HuH-7.5 (cell line): ENCODE results near the gene SP5.
A peak's percentile ranks its signal among the peaks of the same experiment; 100 is the strongest.
"Not testable (repeated sequence)": the region's sequence is repeated elsewhere in the genome, so short reads cannot be mapped to it uniquely, and the experiment has no call there.

Experiments
- DNase-seq: peaks from one replicate; pipeline ENCODE4 v3.0.0; 2011; ENCODE audit warnings: low spot score

The SP5 gene

DNA sequence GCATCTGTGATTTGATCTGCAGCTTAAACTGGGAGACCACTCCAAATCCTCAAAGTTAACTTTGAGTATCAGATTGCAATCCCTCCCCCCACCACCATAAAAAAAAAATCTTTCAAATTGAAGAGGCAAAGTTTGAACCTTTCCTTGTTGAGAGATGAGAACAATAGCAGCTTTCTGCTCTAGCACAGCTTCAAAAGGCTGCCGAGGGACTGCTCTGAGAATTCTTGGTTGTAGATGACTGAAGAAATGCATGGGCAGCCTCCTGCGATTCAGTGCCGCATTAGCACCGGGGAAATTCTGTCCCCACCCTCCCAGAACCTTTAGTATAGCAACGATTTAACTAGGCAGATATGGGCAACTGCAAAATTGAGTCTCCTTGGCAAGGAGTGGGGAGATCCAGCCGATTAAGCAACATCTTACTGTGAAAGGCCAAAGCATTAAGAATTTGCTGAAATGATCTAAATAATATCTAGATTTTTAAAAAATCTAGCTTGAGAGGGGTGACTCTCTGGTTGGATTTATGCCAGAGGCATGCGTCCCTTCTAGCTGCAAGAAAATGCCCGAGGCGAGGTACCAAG, 3.9 kb upstream of the SP5 start:
- no peak for DNase-seq

DNA sequence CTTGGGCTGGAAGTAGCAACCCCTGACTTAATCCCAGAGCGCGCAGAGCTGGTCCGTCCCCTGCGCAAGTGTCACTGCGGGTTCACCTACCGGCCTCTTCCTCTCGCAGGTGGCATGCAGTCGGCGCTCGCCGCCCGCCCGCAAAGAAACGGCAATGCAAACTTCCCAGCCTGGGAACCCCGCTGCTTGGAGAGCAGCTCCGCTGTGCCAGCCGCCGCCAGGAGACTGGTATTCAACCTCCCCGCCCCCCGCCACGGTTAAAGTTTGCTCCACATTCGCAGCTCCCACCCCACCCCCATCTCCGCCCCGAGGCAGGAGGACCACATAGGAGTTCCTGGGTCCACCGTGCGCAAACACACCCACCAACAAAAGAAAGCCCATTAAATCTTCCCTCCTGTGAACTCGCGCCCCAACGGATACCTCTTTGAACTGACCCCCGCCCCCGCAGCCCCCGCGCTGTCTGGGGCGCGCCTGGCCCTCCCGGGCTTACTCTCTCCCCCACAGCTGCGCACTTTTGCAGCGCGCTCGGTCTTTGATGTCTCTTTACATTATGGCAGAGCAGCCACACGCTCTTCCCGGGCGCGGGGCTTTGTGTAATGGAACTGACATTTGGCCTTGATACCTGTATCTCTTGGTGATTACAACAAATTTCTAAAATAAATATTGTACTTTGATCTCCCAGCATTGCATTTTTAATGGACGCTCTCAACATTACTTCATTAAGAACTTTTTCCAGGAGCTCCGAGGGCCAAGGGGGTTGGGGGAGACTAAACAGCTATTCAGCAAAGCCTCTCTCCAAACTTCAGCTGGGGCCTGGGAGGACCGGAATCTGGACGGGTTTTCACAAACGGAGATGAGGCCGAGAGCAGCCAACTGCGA, 3.1 kb upstream of the SP5 start:
- DNase-seq = peak; percentile 49

DNA sequence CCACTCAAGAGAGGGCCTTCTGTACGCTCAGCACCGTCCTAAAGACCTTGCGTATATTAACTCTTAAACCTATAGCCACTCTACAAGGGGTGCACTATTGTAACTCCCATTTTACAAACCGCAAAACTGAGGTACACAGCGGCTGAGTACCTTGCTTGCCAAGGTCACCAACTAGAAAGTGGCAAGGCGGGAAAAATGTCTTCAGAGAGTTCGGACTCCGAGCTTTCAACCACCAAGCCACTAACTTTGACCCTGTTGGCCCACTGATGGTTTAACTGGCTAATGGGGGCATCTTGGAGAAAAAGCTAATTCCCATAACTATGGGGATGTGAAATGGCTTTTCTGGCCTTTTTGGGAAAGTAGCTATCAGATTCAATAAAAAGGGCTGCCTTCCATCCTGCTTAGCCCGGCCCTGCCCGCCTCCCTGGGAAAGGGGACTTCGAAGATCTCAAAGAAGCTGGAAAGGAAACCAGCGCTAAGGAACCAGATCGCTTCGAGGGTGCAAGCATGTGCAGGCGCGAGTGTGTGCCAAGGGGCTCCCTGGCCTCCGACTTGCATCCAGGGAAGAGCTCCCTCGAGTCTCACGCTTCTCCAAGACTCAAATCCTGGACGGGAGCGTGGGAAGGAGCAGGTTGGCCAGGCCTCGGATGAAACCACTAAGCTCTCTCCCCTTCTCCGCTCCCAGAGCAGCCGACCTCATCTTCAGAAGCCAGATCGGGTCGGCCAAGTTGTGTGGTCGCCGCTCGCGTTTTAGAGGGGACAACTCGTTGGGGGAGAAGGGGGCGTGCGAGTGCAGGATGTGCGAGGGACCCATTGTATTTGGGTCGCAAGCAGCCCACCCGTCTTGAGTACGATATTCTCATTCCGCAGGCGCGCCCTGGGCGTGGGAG, 2.2 kb upstream of the SP5 start:
- no peak for DNase-seq

DNA sequence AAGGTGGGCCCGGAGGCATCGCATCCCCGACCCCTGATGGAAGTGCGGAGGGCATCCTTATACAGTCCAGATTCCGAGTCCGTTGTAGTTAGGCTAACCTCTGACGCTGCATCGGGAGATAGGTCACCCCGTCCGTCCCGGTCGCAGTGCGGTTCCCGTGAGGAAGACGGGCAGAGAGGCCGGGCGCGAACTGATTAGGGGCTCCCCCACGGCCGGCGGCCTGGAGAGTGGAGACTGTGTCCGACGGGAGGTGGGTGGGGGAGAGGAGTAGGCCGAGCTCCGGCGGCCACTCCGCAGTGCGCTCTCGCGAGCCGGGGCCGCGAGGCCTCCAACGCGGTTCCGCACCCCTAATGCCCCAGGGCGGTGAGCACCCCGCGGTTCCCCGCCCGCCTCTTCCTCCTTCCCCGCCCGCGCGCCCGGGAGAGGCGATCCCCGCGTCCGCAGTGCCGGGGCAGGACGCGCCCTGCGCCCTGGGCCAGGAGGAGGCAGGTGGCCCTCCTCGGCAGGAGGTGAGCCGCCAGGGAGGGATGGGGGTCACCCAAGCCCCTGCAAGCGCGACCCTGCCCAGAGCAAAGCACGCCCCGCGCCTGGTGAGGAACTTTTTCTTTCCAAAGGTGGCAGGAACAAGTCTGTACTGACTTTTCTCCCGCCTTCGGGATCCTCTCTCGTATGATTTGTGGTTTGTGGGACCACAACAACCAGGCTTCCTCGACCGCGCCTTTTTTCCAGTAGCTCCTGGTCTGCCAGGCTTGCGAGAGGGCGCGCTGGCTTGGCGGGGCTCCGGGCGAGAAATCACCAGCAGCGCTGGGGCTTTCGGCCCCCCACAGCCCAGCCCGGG, 1.4 kb upstream of the SP5 start:
- DNase-seq = peak; percentile 57

DNA sequence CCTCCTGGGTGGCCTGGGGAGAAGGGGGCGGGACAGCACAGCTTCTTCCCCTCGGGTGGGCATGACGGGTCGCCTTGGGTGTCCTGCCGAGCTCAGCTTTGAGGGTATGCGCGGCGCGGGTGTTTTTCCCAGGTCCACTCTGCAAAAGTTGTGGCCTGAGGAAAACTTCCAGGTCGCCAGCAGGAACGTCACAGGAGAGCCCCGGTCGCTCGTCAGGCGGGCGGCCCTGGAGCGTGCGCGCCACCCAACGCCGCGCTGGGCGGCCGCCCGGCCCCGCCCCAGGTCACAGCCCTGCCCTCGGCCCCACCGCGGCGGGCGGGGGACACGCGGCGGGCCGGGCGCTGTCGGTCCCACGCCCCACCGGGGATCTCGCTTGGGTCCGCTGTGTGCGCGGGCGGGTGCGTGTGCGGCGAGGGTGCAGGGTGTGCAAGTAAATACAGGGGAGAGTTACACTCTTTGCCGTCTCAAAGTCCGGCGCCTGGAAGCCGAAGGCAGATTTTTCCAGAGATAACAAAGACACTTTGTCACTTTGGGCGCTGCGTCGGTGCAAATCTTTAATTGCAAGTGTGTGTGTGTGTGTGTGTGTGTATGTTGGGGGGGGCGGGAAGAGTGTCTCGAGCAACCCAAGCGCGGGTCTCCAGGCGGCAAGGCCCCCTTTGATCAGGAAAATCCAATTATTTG, 616 bp upstream of the SP5 start:
- DNase-seq = peak; percentile 97

DNA sequence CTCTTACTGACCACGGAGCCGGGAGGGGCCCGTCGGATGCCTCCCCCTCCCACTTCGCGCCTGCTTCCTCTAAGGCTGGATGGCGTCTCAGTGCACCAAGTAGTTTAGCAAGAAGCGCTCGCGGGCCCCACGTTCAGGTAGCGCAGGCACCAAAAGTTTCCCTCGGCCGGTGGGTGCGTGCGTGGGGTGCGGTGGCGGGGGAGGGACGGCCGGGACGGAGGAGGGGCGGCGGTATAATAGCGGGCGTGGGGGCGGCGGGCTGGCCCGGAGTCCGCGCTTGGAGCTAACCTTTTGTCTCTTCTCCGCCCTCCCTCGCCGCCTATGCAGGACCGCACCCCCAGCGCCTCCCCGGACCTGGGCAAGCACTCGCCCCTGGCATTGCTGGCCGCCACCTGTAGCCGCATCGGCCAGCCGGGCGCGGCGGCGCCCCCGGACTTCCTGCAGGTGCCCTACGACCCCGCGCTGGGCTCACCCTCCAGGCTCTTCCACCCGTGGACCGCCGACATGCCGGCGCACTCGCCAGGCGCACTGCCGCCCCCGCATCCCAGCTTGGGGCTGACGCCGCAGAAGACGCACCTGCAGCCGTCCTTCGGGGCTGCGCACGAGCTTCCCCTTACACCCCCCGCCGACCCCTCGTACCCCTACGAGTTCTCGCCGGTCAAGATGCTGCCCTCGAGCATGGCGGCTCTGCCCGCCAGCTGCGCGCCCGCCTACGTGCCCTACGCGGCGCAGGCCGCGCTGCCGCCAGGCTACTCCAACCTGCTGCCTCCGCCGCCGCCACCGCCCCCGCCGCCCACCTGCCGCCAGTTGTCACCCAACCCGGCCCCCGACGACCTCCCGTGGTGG, 1.0 kb downstream of the SP5 start:
- no peak for DNase-seq

DNA sequence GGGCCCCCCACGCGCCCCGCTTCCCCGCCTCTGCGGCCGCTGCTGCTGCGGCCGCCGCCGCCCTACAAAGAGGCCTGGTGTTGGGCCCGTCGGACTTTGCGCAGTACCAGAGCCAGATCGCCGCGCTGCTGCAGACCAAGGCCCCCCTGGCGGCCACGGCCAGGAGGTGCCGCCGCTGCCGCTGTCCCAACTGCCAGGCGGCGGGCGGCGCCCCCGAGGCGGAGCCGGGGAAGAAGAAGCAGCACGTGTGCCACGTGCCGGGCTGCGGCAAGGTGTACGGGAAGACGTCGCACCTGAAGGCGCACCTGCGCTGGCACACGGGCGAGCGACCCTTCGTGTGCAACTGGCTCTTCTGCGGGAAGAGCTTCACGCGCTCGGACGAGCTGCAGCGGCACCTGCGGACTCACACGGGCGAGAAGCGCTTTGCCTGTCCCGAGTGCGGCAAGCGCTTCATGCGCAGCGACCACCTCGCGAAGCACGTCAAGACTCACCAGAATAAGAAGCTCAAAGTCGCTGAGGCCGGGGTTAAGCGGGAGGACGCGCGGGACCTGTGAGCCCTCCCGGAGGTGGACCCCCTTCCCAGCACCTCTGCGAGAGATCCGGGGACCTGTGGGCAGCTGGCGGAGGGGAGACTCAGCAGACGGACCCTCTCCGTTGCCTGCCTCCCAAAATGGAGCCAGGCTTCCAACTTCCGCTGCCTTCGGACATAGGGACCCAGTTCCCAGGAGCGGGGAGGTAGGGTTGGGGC, 1.9 kb downstream of the SP5 start:
- DNase-seq = no peak

DNA sequence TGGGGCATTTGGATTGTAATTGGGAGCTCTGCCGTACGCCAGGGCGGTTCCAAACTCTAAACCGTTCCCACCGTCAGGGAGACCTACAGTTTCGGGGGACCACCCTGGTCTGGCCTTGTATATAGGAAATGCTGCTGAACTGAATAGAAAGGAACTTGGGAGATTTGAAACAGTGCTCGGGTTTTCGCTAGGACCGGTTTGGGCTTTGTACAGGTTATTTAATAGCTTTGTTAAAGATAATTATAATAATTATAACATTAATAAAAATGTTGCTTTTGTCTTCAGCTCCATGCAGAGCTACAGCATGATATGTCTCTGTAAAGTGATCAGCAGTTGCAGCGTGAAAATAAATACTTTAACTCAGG, 2.4 kb downstream of the SP5 start:
- no peak for DNase-seq

DNA sequence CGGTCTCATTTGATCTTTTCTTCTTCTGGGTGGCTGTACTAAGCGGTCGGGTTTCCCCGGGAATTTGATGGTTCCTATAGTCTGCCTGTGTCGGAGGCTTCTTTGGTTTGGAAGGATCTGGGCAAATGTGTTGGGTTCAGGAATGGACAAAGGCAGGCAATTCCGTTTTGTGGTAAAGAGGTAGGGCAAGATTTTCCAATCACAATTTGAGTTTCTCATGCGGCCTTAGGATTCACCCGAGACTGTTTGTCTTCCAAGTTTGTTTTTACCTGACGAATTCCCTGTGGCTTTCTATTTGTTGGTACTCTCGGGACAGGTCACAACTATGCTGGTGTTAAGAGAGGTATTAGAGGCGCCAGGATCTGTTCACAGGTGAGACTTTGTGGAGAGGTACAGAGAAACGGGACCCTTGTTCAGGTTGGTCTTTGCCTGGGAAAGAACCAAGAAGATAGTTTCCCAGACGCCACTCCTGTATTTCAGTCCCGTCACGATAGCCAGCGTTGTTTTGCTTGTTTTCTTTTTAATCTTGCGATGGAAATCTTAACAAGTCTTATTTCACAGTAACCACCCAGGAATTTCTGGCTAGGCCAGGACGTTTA, 3.0 kb downstream of the SP5 start:
- DNase-seq = no peak

DNA sequence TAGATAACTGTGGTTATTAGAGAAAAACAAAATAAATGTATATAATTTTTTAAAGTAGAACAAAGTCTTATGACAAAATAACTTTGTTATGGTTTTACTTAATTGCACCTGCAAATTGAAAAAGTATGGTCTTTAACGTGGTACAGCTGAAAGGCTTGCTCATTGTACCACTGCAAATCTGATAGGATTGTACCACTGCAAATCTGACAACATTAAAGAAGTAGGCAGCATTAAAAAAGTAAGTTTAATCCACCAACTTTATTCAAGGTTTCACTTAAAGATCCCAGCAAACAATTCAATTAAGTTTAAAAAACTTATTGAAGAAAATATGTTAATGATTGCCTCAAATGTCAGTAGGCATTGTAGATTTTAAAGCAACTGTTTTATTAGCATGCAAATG, 4.7 kb downstream of the SP5 start:
- DNase-seq = no peak

DNA sequence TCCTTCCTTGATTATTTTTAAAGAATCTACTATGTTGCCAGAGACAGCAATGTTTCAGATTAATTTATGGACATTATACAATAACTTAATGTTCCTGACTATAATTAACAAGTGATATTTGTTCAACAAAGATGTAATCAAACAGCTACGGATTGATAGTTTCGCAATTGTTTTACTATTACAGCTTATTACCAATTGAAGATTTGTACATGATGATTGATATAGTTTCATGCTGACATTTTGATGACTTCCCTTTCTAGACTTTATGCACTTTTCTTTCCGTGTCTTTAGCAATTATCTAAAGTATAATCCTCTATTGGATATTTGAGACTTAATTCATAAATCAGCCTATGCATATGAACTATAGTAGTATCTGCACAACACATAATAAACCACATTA, 6.5 kb downstream of the SP5 start:
- no peak for DNase-seq

DNA sequence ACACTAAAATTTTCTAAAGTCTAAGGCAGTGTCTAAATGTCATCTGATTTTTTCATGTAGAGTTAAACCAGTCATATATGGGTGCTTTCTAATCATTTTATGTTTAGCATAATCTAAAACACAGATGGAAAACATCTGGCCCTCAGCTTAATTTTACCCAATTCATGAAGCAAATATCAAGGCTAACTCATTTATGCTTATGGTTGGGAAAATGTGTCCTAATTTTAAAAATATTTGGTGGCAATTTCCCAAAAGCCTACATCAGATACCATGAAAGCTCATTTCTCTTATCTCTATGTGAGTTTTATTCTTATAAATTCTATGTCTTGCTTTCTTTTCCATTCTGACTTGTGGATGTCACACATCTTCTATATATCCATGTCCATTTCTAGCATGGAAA, 7.2 kb downstream of the SP5 start:
- DNase-seq = no peak

DNA sequence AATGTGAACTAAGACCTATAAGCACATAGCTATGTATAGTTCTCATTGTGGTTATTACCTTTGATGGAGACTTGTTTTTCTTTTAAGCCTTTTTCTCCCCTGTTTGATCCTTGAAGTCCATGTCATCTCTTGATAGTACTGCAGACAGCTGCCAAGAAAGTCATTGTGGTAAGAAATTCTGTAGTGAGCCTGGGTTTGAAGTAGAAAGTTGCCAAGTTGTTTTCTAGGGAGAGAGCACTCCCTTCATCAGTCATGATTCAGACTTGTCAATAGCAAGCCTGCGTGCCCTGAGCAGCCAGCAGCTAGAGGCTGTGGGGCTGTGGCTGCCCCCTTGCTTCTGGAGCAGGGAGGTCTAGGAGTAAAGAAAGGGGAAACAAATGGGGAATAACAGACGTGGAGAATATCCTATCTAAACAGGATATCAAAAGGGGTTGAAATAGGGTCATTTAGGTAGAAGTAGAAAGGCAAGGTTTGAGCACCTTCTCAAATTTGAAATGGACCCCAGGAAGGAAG, 8.4 kb downstream of the SP5 start:
- no peak for DNase-seq

DNA sequence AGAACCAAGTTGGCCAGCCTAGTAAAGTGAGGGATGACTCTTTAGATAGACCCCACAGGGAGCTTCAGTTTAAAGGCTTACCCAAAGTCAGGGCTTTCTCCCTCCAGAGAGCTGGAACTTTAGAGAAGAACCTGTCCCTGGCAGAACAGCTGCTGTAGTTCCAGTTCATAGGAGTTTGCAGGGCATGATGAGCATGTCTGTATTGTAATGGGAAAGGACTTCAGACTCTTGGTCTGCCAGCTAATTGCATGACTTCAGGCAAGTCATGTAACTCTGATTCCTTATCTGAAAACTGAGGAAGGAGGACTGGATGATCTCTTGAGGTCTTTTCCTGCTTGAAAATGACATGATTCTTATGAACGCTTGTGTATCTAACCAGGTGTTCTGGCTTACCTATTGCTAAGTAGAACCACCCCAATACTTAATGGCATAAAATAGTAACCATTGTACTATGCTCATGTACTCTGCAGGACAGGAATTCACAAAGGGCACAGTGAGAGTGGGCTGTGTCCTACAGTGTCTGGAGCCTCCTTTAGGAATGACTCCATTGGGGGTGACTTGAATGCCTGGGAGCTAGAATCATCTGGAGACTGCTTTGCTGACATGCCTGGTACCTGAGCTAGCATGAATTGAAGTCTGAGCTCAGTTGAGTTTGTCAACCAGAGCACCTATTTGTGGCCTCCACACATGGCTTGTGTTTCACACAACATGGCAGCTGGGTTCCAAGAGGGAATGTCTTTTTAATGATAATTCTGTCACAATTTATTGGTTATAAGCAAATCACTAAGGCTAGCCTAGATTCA, 18.9 kb downstream of the SP5 start:
- DNase-seq = no peak

DNA sequence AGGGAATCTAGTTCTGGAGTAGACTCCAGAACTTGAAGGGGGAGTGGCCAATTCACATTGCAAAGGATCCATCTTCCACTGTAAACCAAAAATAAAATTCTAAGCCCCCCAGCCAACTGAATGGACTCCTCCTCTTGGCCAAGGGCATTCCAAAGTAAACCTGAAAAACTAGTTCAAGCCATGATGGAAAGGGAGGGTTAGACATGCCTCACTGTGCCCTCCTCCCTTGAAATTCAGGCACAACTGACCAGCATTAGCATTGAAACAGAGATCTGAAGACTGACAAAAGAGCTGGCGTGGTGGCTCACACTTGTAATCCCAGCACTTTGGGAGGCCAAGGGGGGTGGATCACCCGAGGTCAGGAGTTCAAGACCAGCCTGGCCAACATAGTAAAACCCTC, 19.5 kb downstream of the SP5 start:
- not testable (repeated sequence) for DNase-seq

DNA sequence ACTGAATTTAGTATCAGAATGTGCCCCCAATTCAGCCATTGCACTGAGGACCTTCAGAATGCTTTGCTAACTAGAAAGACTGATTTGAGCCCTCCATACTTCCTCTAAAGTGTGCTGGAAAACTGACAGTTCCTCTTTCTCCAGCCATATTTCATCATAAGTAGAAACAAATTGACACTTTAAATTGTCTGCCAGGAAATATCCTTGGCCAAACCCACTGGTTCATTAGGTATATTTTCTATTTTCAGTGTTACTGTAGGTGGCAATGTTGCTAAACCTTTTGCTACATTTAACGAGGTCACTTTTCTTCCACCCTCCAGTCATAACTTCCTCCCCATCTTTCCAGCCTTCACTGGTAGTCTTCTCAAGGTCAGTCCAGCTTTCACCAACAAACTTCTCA, 21.5 kb downstream of the SP5 start:
- DNase-seq = no peak

DNA sequence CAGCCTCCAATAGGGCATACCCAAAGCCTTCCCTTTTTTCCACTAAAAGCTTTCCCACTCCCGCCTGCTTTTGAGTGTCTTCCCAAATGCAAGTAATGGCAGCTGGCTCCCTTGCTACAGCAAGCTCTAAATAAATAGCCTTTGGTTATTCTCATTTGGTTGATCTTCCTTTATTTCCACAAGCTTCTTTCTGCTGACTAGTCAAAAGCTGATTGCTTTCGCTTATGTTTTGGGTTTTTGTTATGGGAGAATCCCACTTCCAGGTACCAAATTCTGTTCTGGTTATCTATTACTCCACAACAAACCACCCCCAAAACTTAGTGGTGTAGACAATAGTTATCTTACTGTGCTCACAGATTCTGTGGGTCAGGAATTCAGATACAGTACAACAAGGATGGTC, 22.3 kb downstream of the SP5 start:
- DNase-seq = no peak

DNA sequence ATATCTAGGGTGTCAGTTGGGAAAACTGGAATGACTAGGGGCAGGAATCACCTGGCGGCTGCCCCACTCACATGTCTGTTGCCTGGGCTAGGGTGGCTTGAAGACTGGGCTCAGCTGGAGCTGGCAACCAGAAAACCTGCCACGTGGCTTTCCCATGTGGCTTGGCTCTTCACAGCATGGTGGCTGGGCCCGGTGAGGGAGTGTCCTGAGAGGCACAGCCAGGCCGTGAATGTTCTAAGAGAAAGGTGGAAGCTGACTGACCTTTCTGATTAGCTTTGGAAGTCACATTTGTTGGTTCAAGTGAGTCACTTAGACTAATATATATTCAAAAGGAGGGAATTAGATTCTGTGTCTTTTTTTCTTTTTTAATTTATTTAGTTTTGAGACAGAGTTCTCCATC, 22.7 kb downstream of the SP5 start:
- no peak for DNase-seq
